Liver (tissue), 3 donors: Measurements from ENCODE around the gene ZFP92.

Experiments used
- CTCF ChIP-seq: fragments of 150-350 bp; IDR thresholded peaks from 2 replicates; pipeline ENCODE4 v1.5.1; 2017; ENCODE audit warnings: improper control_type of control experiment, low read depth, low read length; ENCODE audit not compliant: missing input control
- EGR1 ChIP-seq, 2 donors: IDR thresholded peaks; 2 replicates each; pipeline ENCODE4 v1.6.1; 2016 to 2018; ENCODE audit warnings: antibody characterized with exemption in 2 of 2, low read depth in 2 of 2
- JUND ChIP-seq, 2 donors: IDR thresholded peaks; 2 replicates each; pipeline ENCODE4 v1.6.1; 2016; ENCODE audit warnings: antibody characterized with exemption in 2 of 2
- MAX ChIP-seq: IDR thresholded peaks from 2 replicates; pipeline ENCODE4 v1.6.1; 2016; ENCODE audit warnings: antibody characterized with exemption
- NR2F2 ChIP-seq: IDR thresholded peaks from 2 replicates; pipeline ENCODE4 v1.6.1; 2016; ENCODE audit warnings: antibody characterized with exemption
- RAD21 ChIP-seq, 2 donors: IDR thresholded peaks; 2 replicates each; pipeline ENCODE4 v1.6.1; 2016; ENCODE audit warnings: antibody characterized with exemption in 2 of 2, mild to moderate bottlenecking in 2 of 2
- REST ChIP-seq: IDR thresholded peaks from 2 replicates; pipeline ENCODE4 v1.6.1; 2016; ENCODE audit warnings: antibody characterized with exemption, mild to moderate bottlenecking
- SP1 ChIP-seq: IDR thresholded peaks from 2 replicates; pipeline ENCODE4 v1.6.1; 2018; ENCODE audit warnings: antibody characterized with exemption, mild to moderate bottlenecking
- TAF1 ChIP-seq: conservative IDR thresholded peaks from 2 replicates; pipeline ENCODE4 v1.6.1; 2016; ENCODE audit warnings: antibody characterized with exemption, mild to moderate bottlenecking
- donor health status: healthy.
- donor health status: healthy.

DNA sequence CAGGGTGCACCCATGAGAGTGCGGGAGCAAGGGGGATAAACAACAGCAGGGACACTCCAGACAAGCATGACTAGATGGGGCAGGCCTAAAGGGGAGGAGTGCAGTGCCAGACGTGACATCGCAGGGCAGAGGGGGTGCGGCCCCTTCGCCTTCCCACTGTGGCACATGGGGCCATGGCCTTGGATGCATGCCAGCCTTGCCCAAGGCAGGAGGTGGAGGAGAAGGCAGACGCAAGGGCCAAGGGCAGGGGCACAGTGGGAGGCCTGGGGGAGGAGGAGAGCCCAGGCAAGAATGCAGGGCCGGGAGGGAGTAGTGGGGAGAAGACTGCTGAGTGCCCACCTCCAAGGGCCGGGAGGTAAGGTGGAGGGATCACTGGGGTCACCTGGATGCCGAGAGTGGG is 31.8 kb upstream of the ZFP92 start:
- TF ChIP-seq CTCF: no peak
- TF ChIP-seq REST: no peak
- TF ChIP-seq MAX: no peak
- TF ChIP-seq JUND (IDR thresholded peaks at IDR 0.05): no peak
- no peak for TF ChIP-seq TAF1
- TF ChIP-seq RAD21 (IDR thresholded peaks at IDR 0.05): no peak
- TF ChIP-seq SP1: no peak
- TF ChIP-seq NR2F2: no peak
- TF ChIP-seq EGR1 (IDR thresholded peaks at IDR 0.05; ENCODE audit: low read depth in 2 of 2): no peak
